Uterus (tissue), 4 donors: ENCODE results near the gene GATA2. TPM values are rescaled to one million over a fixed set of nuclear protein-coding genes. Genes with fewer than 3 reads are reported as not detected.
A peak's percentile ranks its signal among the peaks of the same experiment; 100 is the strongest.

Source experiments
- DNase-seq, 2 donors: peaks; one replicate each; pipeline ENCODE4 v3.0.0-alpha.2; 2019 to 2020
- H3K27ac ChIP-seq, 2 donors: fragments of 200-600 bp; sonication (generic); 1 replicate in 1 of 2; 2 replicates in 1 of 2; pipeline ENCODE4 v1.5.1; 2016 to 2018
- H3K27me3 ChIP-seq, 2 donors: fragments of 200-600 bp; sonication (generic); one replicate each; pipeline ENCODE4 v1.5.1; 2018 to 2019; ENCODE audit warnings: control low read depth in 1 of 2
- H3K36me3 ChIP-seq, 2 donors: fragments of 200-600 bp; sonication (generic); one replicate each; pipeline ENCODE4 v1.5.1; 2019; ENCODE audit warnings: control low read depth in 1 of 2
- H3K4me1 ChIP-seq, 2 donors: fragments of 200-600 bp; sonication (generic); one replicate each; pipeline ENCODE4 v1.5.1; 2018 to 2019; ENCODE audit warnings: control low read depth in 1 of 2
- H3K4me3 ChIP-seq, 2 donors: fragments of 200-600 bp; sonication (generic); 1 replicate in 1 of 2; 2 replicates in 1 of 2; pipeline ENCODE4 v1.5.1; 2018 to 2019; ENCODE audit warnings: mild to moderate bottlenecking in 1 of 2
- H3K9me3 ChIP-seq, 2 donors: fragments of 200-600 bp; sonication (generic); one replicate each; pipeline ENCODE4 v1.5.1; 2019; ENCODE audit warnings: control low read depth in 1 of 2
- POLR2A ChIP-seq, 2 donors: fragments of 450-650 bp; IDR thresholded peaks; one replicate each; pipeline ENCODE4 v1.6.1; 2016; ENCODE audit warnings: antibody characterized with exemption in 2 of 2, mild to moderate bottlenecking in 1 of 2, moderate library complexity in 1 of 2
- intact Hi-C: fragments of 100-400 bp; cut with DNase I; formaldehyde crosslinking; loops from one replicate; pipeline ENCODE4 v1.15.1; 2023; ENCODE audit warnings: low total_unique reads
- total RNA-seq, 4 donors: library from RNA; depleted of rRNA in 3 of 4; stranded (reverse); fragments of >200 nt in 3 of 4; gene quantifications; one replicate each; pipeline versions ENCODE4 v1.1.0 to v1.2.4, GENCODE V29; 2014 to 2023
- TF ChIP-seq, protein P1 (sequence below), 4 experiments: fragments of 200-600 bp in 2 of 4; fragments of 450-650 bp in 2 of 4; sonication (generic) in 2 of 4; IDR thresholded peaks; one replicate each; pipeline ENCODE4 v1.5.1; 2016 to 2019; ENCODE audit warnings: antibody characterized with exemption in 4 of 4, mild to moderate bottlenecking in 2 of 4, moderate library complexity in 1 of 4
- donor health status: DM: yes; HTN: yes; CAD: no.

The GATA2 gene
- total RNA-seq, 4 donors from 2014 or later, result 30.9 to 171 (median 52.5) TPM

GRCh38 chr3:128486681-128487537 is 6.1 kb downstream of the GATA2 start:
- H3K27me3 ChIP-seq, result no peaks in the 10 kb centered on the region
- intact Hi-C loops, result loop anchor here (5.0 kb wide), 1 partner anchor 310 kb away; no protein-coding TSS in a partner anchor
- H3K4me1 ChIP-seq, result peaks cover 0 to 26% of the 10 kb centered on the region in 2 donors
- peak in 1 of 2 donors; percentile 10 for TF ChIP-seq POLR2A (IDR thresholded peaks at IDR 0.05)
- TF ChIP-seq, protein P1, sequence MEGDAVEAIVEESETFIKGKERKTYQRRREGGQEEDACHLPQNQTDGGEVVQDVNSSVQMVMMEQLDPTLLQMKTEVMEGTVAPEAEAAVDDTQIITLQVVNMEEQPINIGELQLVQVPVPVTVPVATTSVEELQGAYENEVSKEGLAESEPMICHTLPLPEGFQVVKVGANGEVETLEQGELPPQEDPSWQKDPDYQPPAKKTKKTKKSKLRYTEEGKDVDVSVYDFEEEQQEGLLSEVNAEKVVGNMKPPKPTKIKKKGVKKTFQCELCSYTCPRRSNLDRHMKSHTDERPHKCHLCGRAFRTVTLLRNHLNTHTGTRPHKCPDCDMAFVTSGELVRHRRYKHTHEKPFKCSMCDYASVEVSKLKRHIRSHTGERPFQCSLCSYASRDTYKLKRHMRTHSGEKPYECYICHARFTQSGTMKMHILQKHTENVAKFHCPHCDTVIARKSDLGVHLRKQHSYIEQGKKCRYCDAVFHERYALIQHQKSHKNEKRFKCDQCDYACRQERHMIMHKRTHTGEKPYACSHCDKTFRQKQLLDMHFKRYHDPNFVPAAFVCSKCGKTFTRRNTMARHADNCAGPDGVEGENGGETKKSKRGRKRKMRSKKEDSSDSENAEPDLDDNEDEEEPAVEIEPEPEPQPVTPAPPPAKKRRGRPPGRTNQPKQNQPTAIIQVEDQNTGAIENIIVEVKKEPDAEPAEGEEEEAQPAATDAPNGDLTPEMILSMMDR (IDR thresholded peaks at IDR 0.05), result no peak
- H3K27ac ChIP-seq, result peak overlapping the region; percentile 99 to 100
- H3K9me3 ChIP-seq, result no peaks in the 10 kb centered on the region
- H3K36me3 ChIP-seq, result no peaks in the 10 kb centered on the region
- peak overlapping the region; percentile 56 to 98 for H3K4me3 ChIP-seq
- peak; percentile 44 to 51 for DNase-seq

DNA sequence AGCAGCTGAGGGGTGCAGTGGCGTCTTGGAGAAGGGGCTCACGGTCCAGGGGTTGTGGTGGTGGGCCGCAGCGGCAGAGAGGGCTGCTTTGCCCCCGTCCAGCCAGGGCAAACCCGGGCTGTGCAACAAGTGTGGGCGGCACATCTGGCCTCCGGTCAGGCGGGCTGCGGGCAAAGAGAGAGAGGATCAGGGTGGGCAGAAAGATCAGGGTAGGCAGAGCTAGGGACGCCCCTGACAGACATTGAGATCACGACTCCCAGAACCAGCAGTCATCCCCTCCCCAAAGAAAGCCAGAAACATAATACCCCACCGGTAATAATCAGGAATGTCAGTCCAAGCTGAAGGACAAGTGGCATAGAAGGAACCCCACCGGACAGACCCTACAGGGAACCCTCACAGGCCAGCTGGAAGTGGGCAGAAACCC is 6.8 kb downstream of the GATA2 start:
- TF ChIP-seq, protein P1 (IDR thresholded peaks at IDR 0.05), result no peak
- no peak for TF ChIP-seq POLR2A (IDR thresholded peaks at IDR 0.05)
- DNase-seq, result no peak
- Histone ChIP-seq H3K9me3 (no peaks in the 10 kb centered on the region), H3K36me3 (no peaks in the 10 kb centered on the region), H3K27me3 (no peaks in the 10 kb centered on the region), H3K4me3 (peak overlapping the region; percentile 56 to 98), H3K27ac (peak overlapping the region; percentile 99 to 100), H3K4me1 (peaks cover 0 to 33% of the 10 kb centered on the region in 2 donors)
- intact Hi-C loops, result loop anchor here (5.0 kb wide), 1 partner anchor 309 kb away; no protein-coding TSS in a partner anchor

DNA sequence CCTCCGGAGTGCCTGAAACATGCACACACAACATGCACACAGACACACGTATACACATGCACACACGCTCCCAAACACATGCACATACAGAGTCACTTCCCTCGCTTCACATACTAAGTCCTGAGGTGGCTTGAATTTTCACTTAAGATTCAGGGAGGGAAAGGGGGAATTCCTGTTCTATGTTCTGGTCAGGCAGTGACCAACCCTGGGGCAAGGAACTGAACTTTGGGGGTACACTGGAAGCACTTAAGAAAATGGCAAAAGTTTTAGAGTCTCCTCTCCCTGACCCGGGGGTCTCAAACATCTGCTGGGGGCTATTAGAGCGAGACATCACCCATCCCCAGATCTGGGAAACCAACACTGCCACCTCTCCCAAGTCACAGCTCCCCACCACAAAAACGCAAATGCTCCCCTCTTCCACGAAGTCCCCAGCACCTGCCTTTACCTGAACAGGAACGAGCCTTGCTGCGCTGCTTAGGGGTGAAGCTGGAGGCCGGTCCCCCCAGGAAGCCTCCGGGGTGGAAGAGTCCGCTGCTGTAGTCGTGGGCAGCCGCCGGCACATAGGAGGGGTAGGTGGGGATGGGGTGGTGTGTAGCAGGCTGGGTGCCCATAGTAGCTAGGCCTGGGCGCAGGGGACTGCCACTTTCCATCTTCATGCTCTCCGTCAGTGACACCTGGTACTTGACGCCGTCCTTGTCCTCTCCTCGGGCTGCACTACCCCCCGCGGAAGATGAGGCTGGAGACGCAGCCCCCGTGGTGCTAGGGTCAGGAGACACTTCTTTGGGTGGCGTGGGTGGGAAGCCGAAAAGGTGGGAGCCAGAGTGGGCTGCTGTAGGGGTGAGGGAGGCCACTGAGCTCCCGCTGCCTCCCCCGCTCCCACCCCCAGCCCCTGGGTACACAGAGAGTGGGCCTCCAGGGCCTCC is 7.5 kb downstream of the GATA2 start:
- no peaks in the 10 kb centered on the region for H3K27me3 ChIP-seq
- intact Hi-C loops, result loop anchor here (5.0 kb wide), 1 partner anchor 308 kb away; no protein-coding TSS in a partner anchor
- H3K9me3 ChIP-seq, result no peaks in the 10 kb centered on the region
- TF ChIP-seq, protein P1 (IDR thresholded peaks at IDR 0.05), result no peak
- no peak for TF ChIP-seq POLR2A (IDR thresholded peaks at IDR 0.05)
- H3K4me3 ChIP-seq, result peak overlapping the region; percentile 56 to 98
- peaks cover 0 to 28% of the 10 kb centered on the region in 2 donors for H3K4me1 ChIP-seq
- peak overlapping the region; percentile 99 to 100 for H3K27ac ChIP-seq
- H3K36me3 ChIP-seq, result no peaks in the 10 kb centered on the region
- no peak for DNase-seq

GRCh38 chr3:128484404-128485281 is 8.4 kb downstream of the GATA2 start:
- H3K9me3 ChIP-seq, result no peaks in the 10 kb centered on the region
- H3K4me3 ChIP-seq, result peak overlapping the region; percentile 56 to 98
- intact Hi-C loops, result loop anchor here (5.0 kb wide), 1 partner anchor 307 kb away; no protein-coding TSS in a partner anchor
- H3K4me1 ChIP-seq, result peaks cover 0 to 26% of the 10 kb centered on the region in 2 donors
- TF ChIP-seq, protein P1 (IDR thresholded peaks at IDR 0.05), result no peak
- TF ChIP-seq POLR2A (IDR thresholded peaks at IDR 0.05), result no peak
- H3K27ac ChIP-seq, result peak overlapping the region; percentile 99 to 100
- H3K27me3 ChIP-seq, result no peaks in the 10 kb centered on the region
- H3K36me3 ChIP-seq, result no peaks in the 10 kb centered on the region
- peak in 1 of 2 donors; percentile 45 for DNase-seq
